B cell (primary cell): ENCODE measurements around the gene TRPC1. TPM values are rescaled to one million over a fixed set of nuclear protein-coding genes. Genes with fewer than 3 reads are reported as not detected.

Experiments
- ATAC-seq: fragments of 200-7000 bp; cut with Tn5 transposase; one replicate; pipeline ENCODE4 v1.10.0; 2021; ENCODE audit warnings: low read depth, mild to moderate bottlenecking, moderate number of reproducible peaks, moderate library complexity
- CTCF ChIA-PET: fragments of 350-600 bp; sonication (Branson Sonifier 250); formaldehyde crosslinking; loops from one replicate; lab custom pipeline; 2021; ENCODE audit warnings: antibody characterized with exemption, inconsistent platforms; lab: Charles Lee
- POLR2A ChIA-PET: fragments of 350-600 bp; sonication (Branson Sonifier 250); formaldehyde crosslinking; loops from one replicate; lab custom pipeline; 2021; ENCODE audit warnings: antibody characterized with exemption; lab: Charles Lee
- DNase-seq: peaks from one replicate; pipeline ENCODE4 v3.0.0; 2013
- H2AFZ ChIP-seq: 2 replicates; pipeline ENCODE4 v1.6.1; 2012; ENCODE audit warnings: mild to moderate bottlenecking, low read depth, low read length; ENCODE audit not compliant: insufficient read depth, poor library complexity, severe bottlenecking
- H3K27ac ChIP-seq, 2 donors: 1 replicate in 1 of 2; 2 replicates in 1 of 2; pipeline ENCODE4 v1.5.1; 2012 to 2013; ENCODE audit warnings: low read length in 2 of 2, mild to moderate bottlenecking in 2 of 2, moderate library complexity in 1 of 2
- H3K27me3 ChIP-seq, 4 experiments: fragments of 200-600 bp in 1 of 4; sonication (generic) in 1 of 4; replicated peaks in 1 of 4; 1 replicate in 2 of 4; 2 replicates in 2 of 4; pipeline versions ENCODE4 v1.6.1 to v1.7.0; 2013 to 2016; ENCODE audit warnings: low read length in 3 of 4, mild to moderate bottlenecking in 2 of 4, mixed read lengths in 1 of 4, moderate library complexity in 1 of 4; ENCODE audit not compliant: insufficient read depth in 4 of 4, control insufficient read depth in 3 of 4; ENCODE audit errors: control extremely low read depth in 1 of 4
- H3K36me3 ChIP-seq, 2 experiments: replicated peaks in 1 of 2; 1 replicate in 1 of 2; 2 replicates in 1 of 2; pipeline versions ENCODE4 v1.6.1 to v1.7.1; 2013; ENCODE audit warnings: low read length in 1 of 2; ENCODE audit not compliant: insufficient read depth in 2 of 2, control insufficient read depth in 1 of 2; ENCODE audit errors: control extremely low read depth in 1 of 2, extremely low read depth in 1 of 2
- H3K4me1 ChIP-seq, 2 donors: fragments of 200-600 bp in 1 of 2; sonication (generic) in 1 of 2; 1 replicate in 1 of 2; 2 replicates in 1 of 2; pipeline versions ENCODE4 v1.5.1 to v1.6.1; 2013 to 2017; ENCODE audit warnings: low read length in 2 of 2; ENCODE audit not compliant: control insufficient read depth in 2 of 2, insufficient read depth in 2 of 2
- H3K4me2 ChIP-seq: replicated peaks from 2 replicates; pipeline ENCODE3; 2012; ENCODE audit warnings: mild to moderate bottlenecking, low read depth, low read length; ENCODE audit not compliant: poor library complexity, severe bottlenecking
- H3K4me3 ChIP-seq, 5 experiments: fragments of 200-600 bp in 1 of 5; sonication (generic) in 1 of 5; 1 replicate in 3 of 5; 2 replicates in 2 of 5; pipeline versions ENCODE4 v1.5.1 to v1.7.0; 2011 to 2016; ENCODE audit warnings: low read length in 4 of 5, mild to moderate bottlenecking in 4 of 5, low read depth in 2 of 5, control low read depth in 1 of 5, moderate library complexity in 1 of 5; ENCODE audit not compliant: insufficient read depth in 1 of 5; ENCODE audit errors: control extremely low read depth in 1 of 5, extremely low read depth in 1 of 5
- H3K79me2 ChIP-seq: fragments of 200-600 bp; sonication (generic); one replicate; pipeline ENCODE4 v1.6.0; 2016; ENCODE audit warnings: low read length; ENCODE audit not compliant: control insufficient read depth, insufficient read depth
- H3K9ac ChIP-seq: fragments of 200-600 bp; sonication (generic); 2 replicates; pipeline ENCODE4 v1.6.1; 2017; ENCODE audit warnings: mild to moderate bottlenecking, low read length, moderate library complexity
- H3K9me3 ChIP-seq, 3 donors: one replicate each; pipeline versions ENCODE4 v1.6.1 to v1.7.1; 2013; ENCODE audit warnings: low read length in 2 of 3; ENCODE audit not compliant: control insufficient read depth in 2 of 3, insufficient read depth in 1 of 3; ENCODE audit errors: control extremely low read depth in 1 of 3
- H4K20me1 ChIP-seq: 2 replicates; pipeline ENCODE4 v1.6.0; 2012; ENCODE audit warnings: mild to moderate bottlenecking, low read length; ENCODE audit not compliant: insufficient read depth, control insufficient read depth, poor library complexity, severe bottlenecking
- H3K27ac Mint-ChIP-seq: one replicate; pipeline ENCODE4 v1.8.0; 2021; ENCODE audit warnings: mixed read lengths
- H3K27me3 Mint-ChIP-seq: one replicate; pipeline ENCODE4 v1.8.0; 2021; ENCODE audit warnings: mixed read lengths
- H3K4me1 Mint-ChIP-seq: one replicate; pipeline ENCODE4 v1.8.0; 2021; ENCODE audit warnings: mixed read lengths
- H3K4me3 Mint-ChIP-seq: one replicate; pipeline ENCODE4 v1.8.0; 2021; ENCODE audit warnings: mixed read lengths
- H3K9me3 Mint-ChIP-seq: one replicate; pipeline ENCODE4 v1.8.0; 2022; ENCODE audit warnings: mixed read lengths; ENCODE audit not compliant: insufficient read depth
- CTCF ChIP-seq: fragments of 200-600 bp; IDR thresholded peaks from one replicate; pipeline ENCODE4 v1.8.0; 2022; ENCODE audit warnings: antibody characterized with exemption, mild to moderate bottlenecking
- EZH2 ChIP-seq: IDR thresholded peaks from 2 replicates; pipeline ENCODE4 v1.6.1; 2012; ENCODE audit warnings: borderline replicate concordance, low read depth, mild to moderate bottlenecking, moderate library complexity, low read length; ENCODE audit not compliant: insufficient read depth, poor library complexity, severe bottlenecking
- WGBS: methylation state at CpG from one replicate; pipeline ENCODE4 v1.1.5; 2013; ENCODE audit warnings: missing lambda C conversion rate; ENCODE audit not compliant: insufficient coverage; 5-methylcytosine and 5-hydroxymethylcytosine counted together
- intact Hi-C: fragments of 100-400 bp; cut with micrococcal nuclease; formaldehyde crosslinking; loops from one replicate; pipeline ENCODE4 v1.10.0; 2022
- polyA plus RNA-seq: library from polyadenylated mRNA; depleted of rRNA; stranded (reverse); fragments of >200 nt; gene quantifications from 2 replicates; pipeline ENCODE4 v1.2.3, GENCODE V29; 2012
- total RNA-seq, 2 donors: library from RNA; stranded (reverse); fragments of 120-200 nt in 1 of 2; gene quantifications; 1 replicate in 1 of 2; 2 replicates in 1 of 2; pipeline versions ENCODE4 v1.2.3 to v1.2.4, GENCODE V29; 2013 to 2022

Gene TRPC1
- total and polyA plus RNA-seq, 2 donors (not counting 1 experiment from before 2014, with no cell fraction given), result 2.0 to 3.8 TPM

- no peak for TF ChIP-seq CTCF
- no peak for TF ChIP-seq EZH2
- Mint-ChIP-seq H3K4me1 (no peaks in the 10 kb centered on the region), H3K9me3 (no peaks in the 10 kb centered on the region), H3K27me3 (no peaks in the 10 kb centered on the region), H3K27ac (no peak overlapping the region), H3K4me3 (no peak overlapping the region)
- Histone ChIP-seq H3K4me1 (no peaks in the 10 kb centered on the region), H4K20me1 (no peaks in the 10 kb centered on the region), H3K27ac (no peak overlapping the region), H3K79me2 (no peaks in the 10 kb centered on the region), H3K4me3 (no peak overlapping the region), H3K36me3 (no peaks in the 10 kb centered on the region), H3K9ac (no peak overlapping the region), H3K27me3 (no peaks in the 10 kb centered on the region), H3K4me2 (no peak overlapping the region), H2AFZ (no peak overlapping the region), H3K9me3 (no peaks in the 10 kb centered on the region)
- CTCF ChIA-PET, result no interaction called here
- DNase-seq, result no peak
- ATAC-seq, result no peak
- POLR2A ChIA-PET, result no interaction called here
- WGBS, result no CpG with 5 or more reads among the region's 2 CpGs
- intact Hi-C loops, result no loop called here
Observed at GRCh38 chr3:142680710-142681109, 43.1 kb upstream of the TRPC1 start.

GRCh38 chr3:142690613-142691012 is 33.2 kb upstream of the TRPC1 start:
- no peaks in the 10 kb centered on the region for H4K20me1 ChIP-seq
- H3K9me3 ChIP-seq, result no peaks in the 10 kb centered on the region
- no peak overlapping the region for H3K27ac ChIP-seq
- H3K36me3 ChIP-seq, result no peaks in the 10 kb centered on the region
- TF ChIP-seq CTCF, result no peak
- TF ChIP-seq EZH2, result no peak
- no peaks in the 10 kb centered on the region for H3K79me2 ChIP-seq
- no CpG with 5 or more reads among the region's 2 CpGs for WGBS
- no peaks in the 10 kb centered on the region for H3K27me3 Mint-ChIP-seq
- no peak for ATAC-seq
- H3K27ac Mint-ChIP-seq, result no peak overlapping the region
- no peaks in the 10 kb centered on the region for H3K4me1 Mint-ChIP-seq
- no peaks in the 10 kb centered on the region for H3K27me3 ChIP-seq
- H3K4me1 ChIP-seq, result no peaks in the 10 kb centered on the region
- ChIA-PET POLR2A (no interaction called here), CTCF (no interaction called here)
- H3K4me3 Mint-ChIP-seq, result no peak overlapping the region
- no peak for DNase-seq
- H3K9me3 Mint-ChIP-seq, result no peaks in the 10 kb centered on the region
- H3K4me3 ChIP-seq, result no peak overlapping the region
- H3K4me2 ChIP-seq, result no peak overlapping the region
- H2AFZ ChIP-seq, result no peak overlapping the region
- intact Hi-C loops, result no loop called here
- no peak overlapping the region for H3K9ac ChIP-seq
